HUES6 (cell line): ENCODE measurements around the gene LMCD1.

Experiments used
- H3K27ac ChIP-seq: 2 replicates; pipeline ENCODE4 v1.7.0; 2013; ENCODE audit warnings: low read depth, mild to moderate bottlenecking, low read length, inconsistent platforms
- H3K27me3 ChIP-seq: 2 replicates; pipeline ENCODE4 v1.6.1; 2013; ENCODE audit warnings: low read length; ENCODE audit not compliant: control insufficient read depth, insufficient read depth
- H3K36me3 ChIP-seq: 2 replicates; pipeline ENCODE4 v1.6.1; 2013; ENCODE audit warnings: low read length; ENCODE audit not compliant: control insufficient read depth, insufficient read depth
- H3K4me1 ChIP-seq: 2 replicates; pipeline ENCODE4 v1.6.1; 2013; ENCODE audit warnings: low read length; ENCODE audit not compliant: control insufficient read depth, insufficient read depth
- H3K4me3 ChIP-seq: 2 replicates; pipeline ENCODE4 v1.5.1; 2013; ENCODE audit warnings: low read depth, low read length
- H3K9ac ChIP-seq: one replicate; pipeline ENCODE4 v1.6.1; 2013; ENCODE audit warnings: mild to moderate bottlenecking, low read length
- H3K9me3 ChIP-seq: 2 replicates; pipeline ENCODE4 v1.6.1; 2013; ENCODE audit warnings: low read depth, low read length; ENCODE audit not compliant: control insufficient read depth, insufficient read depth

LMCD1 gene

GRCh38 chr3:8501371-8502131 is at the start of gene LMCD1:
TSS of gene LMCD1 (plus strand) at chr3:8501823. CDS start at chr3:8501939, 116 bp downstream.
- Histone ChIP-seq H3K27ac (peak within 1 kb of the TSS; percentile 86), H3K4me1 (peaks cover 49% of the 10 kb centered on the region), H3K4me3 (peak within 1 kb of the TSS; percentile 57), H3K36me3 (no peaks in the 10 kb centered on the region), H3K27me3 (no peaks in the 10 kb centered on the region), H3K9me3 (no peaks in the 10 kb centered on the region), H3K9ac (peak within 1 kb of the TSS; percentile 59)

GRCh38 chr3:8452112-8452511 is 49.5 kb upstream of the LMCD1 start:
- peaks cover 8% of the 10 kb centered on the region for H3K4me1 ChIP-seq
- no peak overlapping the region for H3K4me3 ChIP-seq
- no peaks in the 10 kb centered on the region for H3K27me3 ChIP-seq
- no peak overlapping the region for H3K9ac ChIP-seq
- no peak overlapping the region for H3K27ac ChIP-seq
- no peaks in the 10 kb centered on the region for H3K36me3 ChIP-seq
- H3K9me3 ChIP-seq: no peaks in the 10 kb centered on the region

- peaks cover 8% of the 10 kb centered on the region for H3K4me1 ChIP-seq
- H3K9me3 ChIP-seq: no peaks in the 10 kb centered on the region
- no peak overlapping the region for H3K9ac ChIP-seq
- no peaks in the 10 kb centered on the region for H3K27me3 ChIP-seq
- no peaks in the 10 kb centered on the region for H3K36me3 ChIP-seq
- no peak overlapping the region for H3K27ac ChIP-seq
- no peak overlapping the region for H3K4me3 ChIP-seq
Measured at GRCh38 chr3:8453153-8453552, 48.5 kb upstream of the LMCD1 start.

GRCh38 chr3:8455526-8456411 is 45.9 kb upstream of the LMCD1 start:
- no peak overlapping the region for H3K27ac ChIP-seq
- peaks cover 8% of the 10 kb centered on the region for H3K4me1 ChIP-seq
- H3K27me3 ChIP-seq: no peaks in the 10 kb centered on the region

GRCh38 chr3:8456412-8456811 is 45.2 kb upstream of the LMCD1 start:
- H3K9ac ChIP-seq: no peak overlapping the region
- peaks cover 8% of the 10 kb centered on the region for H3K4me1 ChIP-seq
- H3K36me3 ChIP-seq: no peaks in the 10 kb centered on the region
- no peaks in the 10 kb centered on the region for H3K9me3 ChIP-seq
- no peak overlapping the region for H3K4me3 ChIP-seq
- H3K27ac ChIP-seq: no peak overlapping the region
- H3K27me3 ChIP-seq: no peaks in the 10 kb centered on the region

More at GRCh38 chr3:8455526-8456411, 45.9 kb upstream of the LMCD1 start:
- Histone ChIP-seq H3K9me3 (no peaks in the 10 kb centered on the region), H3K9ac (no peak overlapping the region), H3K4me3 (no peak overlapping the region), H3K36me3 (no peaks in the 10 kb centered on the region)

- Histone ChIP-seq H3K27ac (no peak overlapping the region), H3K9me3 (no peaks in the 10 kb centered on the region), H3K9ac (no peak overlapping the region), H3K27me3 (no peaks in the 10 kb centered on the region), H3K36me3 (no peaks in the 10 kb centered on the region), H3K4me3 (no peak overlapping the region), H3K4me1 (peaks cover 8% of the 10 kb centered on the region)
Measured at GRCh38 chr3:8457039-8457438, 44.6 kb upstream of the LMCD1 start.

GRCh38 chr3:8458238-8458661 is 43.4 kb upstream of the LMCD1 start:
- Histone ChIP-seq H3K9me3 (no peaks in the 10 kb centered on the region), H3K4me1 (peaks cover 8% of the 10 kb centered on the region)

GRCh38 chr3:8458711-8459110 is 42.9 kb upstream of the LMCD1 start:
- Histone ChIP-seq H3K9ac (no peak overlapping the region), H3K4me3 (no peak overlapping the region), H3K27ac (no peak overlapping the region), H3K36me3 (no peaks in the 10 kb centered on the region), H3K9me3 (no peaks in the 10 kb centered on the region), H3K27me3 (no peaks in the 10 kb centered on the region), H3K4me1 (peaks cover 8% of the 10 kb centered on the region)

More at GRCh38 chr3:8458238-8458661, 43.4 kb upstream of the LMCD1 start:
- Histone ChIP-seq H3K4me3 (no peak overlapping the region), H3K27ac (no peak overlapping the region), H3K27me3 (no peaks in the 10 kb centered on the region), H3K36me3 (no peaks in the 10 kb centered on the region), H3K9ac (no peak overlapping the region)

- H3K4me3 ChIP-seq: no peak overlapping the region
- no peaks in the 10 kb centered on the region for H3K9me3 ChIP-seq
- H3K9ac ChIP-seq: no peak overlapping the region
- H3K4me1 ChIP-seq: peaks cover 8% of the 10 kb centered on the region
- H3K27ac ChIP-seq: no peak overlapping the region
- no peaks in the 10 kb centered on the region for H3K27me3 ChIP-seq
- no peaks in the 10 kb centered on the region for H3K36me3 ChIP-seq
Measured at GRCh38 chr3:8460050-8460708, 41.4 kb upstream of the LMCD1 start.

- no peak overlapping the region for H3K9ac ChIP-seq
- H3K27ac ChIP-seq: no peak overlapping the region
- H3K9me3 ChIP-seq: no peaks in the 10 kb centered on the region
- H3K4me3 ChIP-seq: no peak overlapping the region
- H3K36me3 ChIP-seq: no peaks in the 10 kb centered on the region
- no peaks in the 10 kb centered on the region for H3K27me3 ChIP-seq
- peaks cover 7% of the 10 kb centered on the region for H3K4me1 ChIP-seq
Measured at GRCh38 chr3:8460815-8461456, 40.7 kb upstream of the LMCD1 start.
